ENCODE measurements around the gene FXYD2.

DNA sequence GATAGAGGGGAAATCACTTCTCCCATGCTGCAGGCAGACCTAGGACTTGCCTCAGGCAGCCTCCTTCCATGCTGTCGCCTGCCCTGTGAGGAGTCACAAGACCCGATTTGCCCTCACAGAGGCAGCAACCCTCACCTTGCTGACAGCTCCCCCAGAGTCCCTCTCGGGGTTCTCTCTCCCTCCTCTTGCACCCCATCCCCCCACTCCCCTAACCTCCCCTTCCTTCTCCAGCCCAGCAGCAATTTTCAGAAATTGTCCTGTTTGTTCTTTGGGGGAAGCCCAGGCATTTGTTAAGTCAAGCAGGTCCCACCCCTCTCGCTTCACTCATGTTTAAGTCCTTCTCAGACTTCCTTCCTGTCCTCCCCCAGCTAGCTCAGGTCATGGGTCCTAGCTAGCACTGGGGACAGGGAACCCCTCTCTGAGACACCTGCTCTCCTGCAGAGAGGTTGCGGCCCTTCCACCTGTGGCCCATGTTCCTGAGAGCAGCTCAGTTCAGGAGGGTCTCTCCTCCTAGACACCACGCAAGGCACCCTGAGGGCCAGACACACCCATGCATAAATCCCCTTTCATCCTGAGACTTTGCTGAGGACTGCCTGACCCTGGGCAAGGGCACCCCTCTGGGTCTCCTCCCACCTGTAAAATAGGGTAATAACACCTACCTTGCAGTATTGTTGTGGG lies 6.3 kb upstream of the FXYD2 start:
- TF ChIP-seq, protein P1, sequence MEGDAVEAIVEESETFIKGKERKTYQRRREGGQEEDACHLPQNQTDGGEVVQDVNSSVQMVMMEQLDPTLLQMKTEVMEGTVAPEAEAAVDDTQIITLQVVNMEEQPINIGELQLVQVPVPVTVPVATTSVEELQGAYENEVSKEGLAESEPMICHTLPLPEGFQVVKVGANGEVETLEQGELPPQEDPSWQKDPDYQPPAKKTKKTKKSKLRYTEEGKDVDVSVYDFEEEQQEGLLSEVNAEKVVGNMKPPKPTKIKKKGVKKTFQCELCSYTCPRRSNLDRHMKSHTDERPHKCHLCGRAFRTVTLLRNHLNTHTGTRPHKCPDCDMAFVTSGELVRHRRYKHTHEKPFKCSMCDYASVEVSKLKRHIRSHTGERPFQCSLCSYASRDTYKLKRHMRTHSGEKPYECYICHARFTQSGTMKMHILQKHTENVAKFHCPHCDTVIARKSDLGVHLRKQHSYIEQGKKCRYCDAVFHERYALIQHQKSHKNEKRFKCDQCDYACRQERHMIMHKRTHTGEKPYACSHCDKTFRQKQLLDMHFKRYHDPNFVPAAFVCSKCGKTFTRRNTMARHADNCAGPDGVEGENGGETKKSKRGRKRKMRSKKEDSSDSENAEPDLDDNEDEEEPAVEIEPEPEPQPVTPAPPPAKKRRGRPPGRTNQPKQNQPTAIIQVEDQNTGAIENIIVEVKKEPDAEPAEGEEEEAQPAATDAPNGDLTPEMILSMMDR (IDR thresholded peaks at IDR 0.05): no peak
- TF ChIP-seq EP300 (IDR thresholded peaks at IDR 0.05): no peak
